Measurements from ENCODE around the gene PIK3CD. TPM values are rescaled to one million over a fixed set of nuclear protein-coding genes. Genes with fewer than 3 reads are reported as not detected.

PIK3CD gene
- total and polyA plus RNA-seq, 2 of the 4 experiments (the other 2 are of a cell fraction): 5.0 to 12.1 TPM

DNA sequence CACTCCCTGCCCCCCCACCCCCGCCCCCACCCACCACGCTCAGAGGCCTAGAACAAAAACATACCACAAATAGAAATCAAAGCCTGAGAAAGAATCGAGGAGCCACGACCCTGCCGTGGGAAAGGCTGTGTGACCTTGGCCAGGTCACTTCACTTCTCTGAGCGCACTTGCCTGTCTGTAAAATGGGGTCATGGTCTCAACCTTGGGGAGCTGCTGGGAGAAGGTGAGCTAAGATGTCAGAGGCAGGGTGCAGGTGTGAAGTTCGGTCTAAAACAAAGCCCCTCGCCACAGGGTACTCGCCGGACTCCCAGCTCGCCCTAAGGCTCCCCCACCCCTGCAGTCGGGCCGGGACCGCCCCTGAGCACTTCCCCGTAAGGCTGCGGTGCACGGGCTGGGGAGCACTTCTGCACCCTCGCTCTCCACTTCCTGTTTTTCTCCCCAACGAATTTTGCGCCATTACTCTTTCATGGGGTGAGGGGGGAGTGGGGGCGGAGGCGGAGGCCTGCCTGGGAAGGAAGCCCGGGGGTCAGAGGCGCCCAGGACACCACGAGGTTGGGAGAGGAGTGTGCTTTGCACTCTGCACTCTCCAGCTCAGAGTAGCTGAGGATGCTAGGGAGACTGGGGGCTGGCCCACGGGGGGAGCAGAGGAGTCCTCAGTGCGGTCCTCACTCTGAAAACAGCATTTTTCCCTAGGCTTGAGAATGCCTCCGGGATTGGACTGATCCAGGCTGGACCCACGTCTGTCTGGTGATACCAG is 21.9 kb upstream of the PIK3CD start:
- H2AK9ac ChIP-seq (replicated peaks; ENCODE audit: low read depth, low read length, poor library complexity): no peak overlapping the region
- intact Hi-C loops (cut with micrococcal nuclease) (no loop called here), in situ Hi-C loops (cut with MboI; ENCODE audit: low sequenced_read_pairs) (loop anchor here (5.0 kb wide), 1 partner anchor 238 kb away; no protein-coding TSS in a partner anchor), dilution Hi-C loops (cut with HindIII; ENCODE audit: low sequenced_read_pairs, unreplicated experiment) (no loop called here)
- no peaks in the 10 kb centered on the region for H3K36me3 ChIP-seq (ENCODE audit: control insufficient read depth, insufficient read depth, low read length)
- no peak overlapping the region for H2AK5ac ChIP-seq (ENCODE audit: low read depth, low read length)
- H3K4me2 ChIP-seq (ENCODE audit: low read depth, low read length): no peak overlapping the region
- no peak overlapping the region for H2BK15ac ChIP-seq (ENCODE audit: low read depth, low read length)
- no peak overlapping the region for H3K14ac ChIP-seq (replicated peaks; ENCODE audit: low read depth, low read length)
- H3K9me3 ChIP-seq (ENCODE audit: control insufficient read depth, insufficient read depth, low read length): peaks cover 1% of the 10 kb centered on the region; the same call in 1 of the 2 replicates
- peaks cover 8% of the 10 kb centered on the region for H3K27me3 ChIP-seq (ENCODE audit: control insufficient read depth, insufficient read depth, low read length)
- H3K4me1 ChIP-seq (ENCODE audit: control insufficient read depth, insufficient read depth, low read length): no peaks in the 10 kb centered on the region
- no peak for ATAC-seq (ENCODE audit: low read depth)
- H2AFZ ChIP-seq (replicated peaks; ENCODE audit: low read length, poor library complexity): no peak overlapping the region
- no peak overlapping the region for H4K91ac ChIP-seq (ENCODE audit: insufficient read depth, low read depth, low read length)
- no peaks in the 10 kb centered on the region for H3K9me1 ChIP-seq (ENCODE audit: insufficient read depth, low read length)
- no peak overlapping the region for H3K18ac ChIP-seq (ENCODE audit: low read depth, low read length)
- no peak overlapping the region for H3K23ac ChIP-seq (ENCODE audit: low read depth, low read length)
- H3K4ac ChIP-seq (ENCODE audit: low read depth, low read length): no peak overlapping the region
- no peak overlapping the region for H3K27ac ChIP-seq (ENCODE audit: insufficient read depth, low read length)
- WGBS, 2 experiments (ENCODE audit: extremely low coverage in 2 of 2, insufficient read length in 1 of 2): no CpG with 5 or more reads among the region's 29 CpGs
- H2BK120ac ChIP-seq (ENCODE audit: low read depth, low read length): no peak overlapping the region
- no peak overlapping the region for H4K5ac ChIP-seq (ENCODE audit: low read depth, low read length)
- H2BK5ac ChIP-seq (ENCODE audit: low read depth, low read length, poor library complexity, severe bottlenecking): no peak overlapping the region
- TF ChIP-seq MAZ (IDR thresholded peaks at IDR 0.05; ENCODE audit: borderline replicate concordance, low read depth, low read length) (no peak), BHLHE40 (IDR thresholded peaks at IDR 0.05; ENCODE audit: low read depth, low read length) (no peak), FOS (IDR thresholded peaks at IDR 0.05; ENCODE audit: low read depth, low read length) (no peak), CHD1 (IDR thresholded peaks at IDR 0.05; ENCODE audit: low read depth, low read length) (no peak), RCOR1 (IDR thresholded peaks at IDR 0.05; ENCODE audit: insufficient replicate concordance, low read length) (no peak)
- TF ChIP-seq, protein P1, sequence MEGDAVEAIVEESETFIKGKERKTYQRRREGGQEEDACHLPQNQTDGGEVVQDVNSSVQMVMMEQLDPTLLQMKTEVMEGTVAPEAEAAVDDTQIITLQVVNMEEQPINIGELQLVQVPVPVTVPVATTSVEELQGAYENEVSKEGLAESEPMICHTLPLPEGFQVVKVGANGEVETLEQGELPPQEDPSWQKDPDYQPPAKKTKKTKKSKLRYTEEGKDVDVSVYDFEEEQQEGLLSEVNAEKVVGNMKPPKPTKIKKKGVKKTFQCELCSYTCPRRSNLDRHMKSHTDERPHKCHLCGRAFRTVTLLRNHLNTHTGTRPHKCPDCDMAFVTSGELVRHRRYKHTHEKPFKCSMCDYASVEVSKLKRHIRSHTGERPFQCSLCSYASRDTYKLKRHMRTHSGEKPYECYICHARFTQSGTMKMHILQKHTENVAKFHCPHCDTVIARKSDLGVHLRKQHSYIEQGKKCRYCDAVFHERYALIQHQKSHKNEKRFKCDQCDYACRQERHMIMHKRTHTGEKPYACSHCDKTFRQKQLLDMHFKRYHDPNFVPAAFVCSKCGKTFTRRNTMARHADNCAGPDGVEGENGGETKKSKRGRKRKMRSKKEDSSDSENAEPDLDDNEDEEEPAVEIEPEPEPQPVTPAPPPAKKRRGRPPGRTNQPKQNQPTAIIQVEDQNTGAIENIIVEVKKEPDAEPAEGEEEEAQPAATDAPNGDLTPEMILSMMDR (conservative IDR thresholded peaks at IDR 0.05; ENCODE audit: low read depth, low read length): no peak
- no peak for DNase-seq
- H2BK20ac ChIP-seq (ENCODE audit: low read depth, low read length): no peak overlapping the region
- no peak overlapping the region for H3K56ac ChIP-seq (ENCODE audit: extremely low read depth, insufficient read depth, low read length)
- ChIA-PET CTCF (interaction anchor here (0.6 kb wide), 1 partner anchor 72 kb away, joined by 3 read pairs; no protein-coding TSS in a partner anchor), POLR2A (ENCODE audit: unreplicated experiment) (no interaction called here)
- no peak overlapping the region for H3K9ac ChIP-seq (ENCODE audit: low read depth, low read length)
- H3K79me1 ChIP-seq (ENCODE audit: low read depth in 1 of 2, low read length in 2 of 2): no peaks in the 10 kb centered on the region
- H3K4me3 ChIP-seq (ENCODE audit: insufficient read depth, low read depth, low read length): no peak overlapping the region
- H4K20me1 ChIP-seq (ENCODE audit: insufficient read depth, low read length): no peaks in the 10 kb centered on the region
- H4K8ac ChIP-seq (ENCODE audit: low read depth in 2 of 2, low read length in 2 of 2): no peak overlapping the region
- no TSS peak for BruUV-seq (replicated peaks)

Data from IMR-90 (cell line).